NCI-H1048 (cell line): ENCODE data around the gene TRMT5.

Experiments used
- DNase-seq: peaks from one replicate; lab custom pipeline; 2025; lab: John Stamatoyannopoulos, UW

The TRMT5 gene

GRCh38 chr14:60980811-60981632 lies at the start of gene TRMT5, which contains the start of gene SLC38A6:
Gene TRMT5 (minus strand): TSS chr14:60981079. CDS start chr14:60980973, 106 bp downstream.
Gene SLC38A6 (plus strand): TSS chr14:60981245. CDS start chr14:60981278, 33 bp downstream.
- peak; percentile 63 for DNase-seq

GRCh38 chr14:61026526-61026925 lies 45.6 kb upstream of the TRMT5 start:
- no peak for DNase-seq

- peak; percentile 7 for DNase-seq
These were observed 44.7 kb upstream of the TRMT5 start for GRCh38 chr14:61025251-61026223.

- DNase-seq, result no peak
These were observed 38.7 kb upstream of the TRMT5 start for GRCh38 chr14:61019537-61019936.

- DNase-seq, result no peak
These were observed 22.7 kb upstream of the TRMT5 start for GRCh38 chr14:61003571-61003970.

- no peak for DNase-seq
These were observed 18.7 kb upstream of the TRMT5 start for GRCh38 chr14:60999536-60999935.

GRCh38 chr14:60998617-60999016 lies 17.7 kb upstream of the TRMT5 start:
- DNase-seq, result no peak

GRCh38 chr14:60989599-60989998 lies 8.7 kb upstream of the TRMT5 start:
- no peak for DNase-seq

DNA sequence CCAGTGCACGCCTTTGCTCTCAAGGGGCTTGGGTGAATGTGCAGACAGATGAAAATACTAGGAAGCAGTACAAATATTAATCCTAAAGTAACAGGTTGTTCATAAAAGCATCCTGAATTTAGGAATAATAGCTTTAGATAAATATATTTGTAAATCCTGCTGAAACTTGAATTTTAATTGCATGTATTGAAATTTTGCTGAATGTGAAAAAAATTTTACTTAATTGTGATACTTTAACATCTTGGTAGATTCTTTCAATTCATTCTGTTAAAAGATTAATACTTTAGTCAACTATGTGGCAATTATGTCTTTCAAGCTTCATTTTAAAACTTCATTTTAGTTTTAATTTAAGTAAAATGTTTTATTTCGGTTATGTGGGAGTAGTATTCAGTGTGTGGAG lies 5.6 kb upstream of the TRMT5 start:
- no peak for DNase-seq

GRCh38 chr14:60984196-60984595 lies 3.3 kb upstream of the TRMT5 start:
- DNase-seq, result no peak

GRCh38 chr14:60981633-60982455 lies 965 bp upstream of the TRMT5 start:
- no peak for DNase-seq

DNA sequence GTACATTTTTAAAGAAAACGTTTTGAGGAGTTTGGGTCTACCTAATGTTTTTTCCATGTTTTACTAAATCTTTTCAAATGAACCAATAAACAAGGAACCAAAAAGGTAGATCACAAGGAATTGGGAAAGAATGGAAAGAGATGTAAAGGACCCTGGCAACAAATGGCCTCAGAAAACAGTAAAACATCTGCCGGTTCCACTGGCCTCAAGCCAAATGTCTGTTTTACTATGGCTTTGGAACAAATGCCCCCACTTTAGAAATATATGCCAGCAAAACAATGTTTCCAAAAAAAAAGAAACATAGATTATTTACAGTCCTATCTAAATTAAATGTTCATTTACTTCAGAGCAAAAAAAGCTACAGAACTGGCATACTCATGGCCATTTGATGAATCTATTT lies 3.0 kb downstream of the TRMT5 start:
- no peak for DNase-seq

DNA sequence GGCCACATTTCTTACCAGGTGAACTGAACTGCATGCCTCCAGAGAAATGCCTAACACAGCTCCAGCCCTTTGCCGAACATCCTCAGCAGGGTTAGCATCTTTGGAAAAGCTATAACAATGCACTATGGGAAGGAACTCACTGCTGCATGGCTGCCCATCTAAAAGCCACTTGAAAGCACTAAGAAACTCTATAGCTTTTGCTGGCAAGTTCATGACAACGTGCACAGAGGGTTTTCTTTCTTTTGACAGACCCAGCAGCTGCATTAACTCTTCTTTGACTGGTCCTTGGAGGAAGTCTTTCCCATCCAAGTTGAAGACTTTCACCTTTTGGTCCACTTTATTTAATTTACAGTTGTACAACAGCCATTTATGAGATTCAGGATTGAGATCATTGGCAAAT lies 5.3 kb downstream of the TRMT5 start:
- DNase-seq, result no peak

- DNase-seq, result no peak
These were observed 6.7 kb downstream of the TRMT5 start for GRCh38 chr14:60974090-60974651.

DNA sequence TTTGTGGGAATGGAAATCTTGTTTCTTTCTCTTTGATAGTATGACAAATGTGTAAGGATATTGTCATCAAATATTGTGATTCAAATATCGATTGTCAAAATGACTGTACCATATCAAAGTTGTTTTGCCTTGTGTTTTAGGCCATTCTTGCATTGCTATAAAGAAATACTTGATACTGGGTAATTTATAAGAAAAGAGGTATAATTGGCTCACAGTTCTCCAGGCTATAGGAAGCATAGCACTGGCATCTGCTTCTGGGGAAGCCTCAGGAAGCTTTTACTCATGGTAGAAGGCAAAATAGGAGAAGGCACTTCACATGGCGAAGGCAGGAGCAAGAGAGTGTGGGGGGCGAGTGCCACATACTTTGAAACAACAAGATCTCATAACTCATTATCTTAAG lies 7.8 kb downstream of the TRMT5 start:
- DNase-seq, result no peak

- no peak for DNase-seq
These were observed 8.6 kb downstream of the TRMT5 start for GRCh38 chr14:60972295-60972694.

DNA sequence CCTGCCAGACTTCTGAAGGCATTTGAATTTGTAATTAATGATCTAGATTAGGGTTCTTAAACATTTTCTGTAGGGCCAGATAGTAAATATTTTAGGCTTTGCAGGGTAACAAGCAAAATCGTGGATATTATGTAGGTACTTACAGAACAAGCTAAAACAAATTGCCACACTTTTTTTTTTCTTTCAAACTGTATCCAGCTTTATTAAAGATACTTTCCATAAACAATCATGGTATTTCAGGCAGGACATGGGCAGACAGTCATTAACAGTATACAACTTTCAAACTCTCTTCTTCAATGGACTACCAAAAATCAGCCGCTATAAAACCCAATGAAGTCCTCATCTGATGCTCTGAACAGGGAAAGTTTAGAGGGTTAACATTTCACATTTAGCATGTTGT lies 9.6 kb downstream of the TRMT5 start:
- no peak for DNase-seq

DNA sequence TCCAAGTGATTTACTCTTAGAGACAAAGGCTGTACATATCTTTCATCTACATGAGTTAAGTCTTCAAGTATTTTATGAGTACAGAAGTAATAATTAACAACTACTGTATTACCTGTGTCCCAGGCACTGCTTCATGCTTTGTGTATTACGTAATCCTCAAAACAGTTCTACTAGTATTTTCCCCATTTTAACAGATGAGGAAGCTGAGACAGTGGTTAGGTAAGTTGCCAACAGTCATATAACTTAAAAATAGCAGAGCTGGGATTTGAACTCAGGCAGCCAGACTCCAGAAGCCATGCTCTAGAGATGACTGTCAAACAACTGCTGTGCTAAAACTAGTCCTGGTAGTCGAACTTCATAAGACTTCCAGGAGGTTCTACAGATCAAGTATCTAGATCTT lies 10.7 kb downstream of the TRMT5 start:
- no peak for DNase-seq

- no peak for DNase-seq
These were observed 12.2 kb downstream of the TRMT5 start for GRCh38 chr14:60968671-60969070.

- DNase-seq, result no peak
These were observed 12.8 kb downstream of the TRMT5 start for GRCh38 chr14:60968099-60968498.

DNA sequence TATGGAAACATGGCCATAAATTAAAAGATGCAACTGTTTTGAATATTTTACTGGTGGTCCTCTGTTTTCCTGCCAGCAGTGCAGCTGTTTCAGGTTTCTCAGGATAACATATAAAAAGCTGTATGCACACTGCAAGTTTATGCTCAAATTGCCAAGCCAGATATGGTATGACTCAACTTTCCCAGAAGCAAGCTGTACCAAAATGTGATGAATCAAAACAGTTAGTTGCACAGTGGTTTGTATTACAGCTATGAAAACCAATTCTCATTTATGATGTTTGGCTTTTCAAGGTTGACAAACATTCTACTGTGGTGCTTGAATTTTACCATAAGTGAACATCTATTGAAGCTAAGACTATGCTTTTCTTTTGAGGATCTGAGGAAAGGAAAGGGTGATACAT lies 15.5 kb downstream of the TRMT5 start:
- DNase-seq, result no peak

- DNase-seq, result no peak
These were observed 16.0 kb downstream of the TRMT5 start for GRCh38 chr14:60964904-60965303.
